ENCODE results near the gene PIK3R1.

PIK3R1 gene

DNA sequence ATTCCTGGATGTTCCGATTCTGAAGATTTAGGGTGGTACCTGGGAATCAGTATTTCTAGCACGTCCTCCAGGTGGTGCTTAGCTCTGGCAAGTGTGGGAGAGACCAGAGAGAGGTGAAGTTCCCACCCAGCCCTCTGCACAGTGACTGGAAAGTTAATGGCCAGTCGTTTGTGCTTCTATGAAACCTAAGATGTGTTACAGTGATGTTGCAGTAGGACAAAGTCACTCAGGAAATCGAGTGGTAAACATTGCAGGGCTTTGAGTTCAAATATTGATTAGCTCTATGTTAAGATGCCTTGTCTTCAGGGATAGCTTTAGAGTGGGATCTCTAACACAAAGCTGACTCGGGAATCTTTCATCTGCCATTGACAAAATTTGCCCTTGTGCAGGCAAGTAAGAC, 55.6 kb downstream of the PIK3R1 start:
- no peak for DNase-seq (ENCODE audit: low spot score)

DNA sequence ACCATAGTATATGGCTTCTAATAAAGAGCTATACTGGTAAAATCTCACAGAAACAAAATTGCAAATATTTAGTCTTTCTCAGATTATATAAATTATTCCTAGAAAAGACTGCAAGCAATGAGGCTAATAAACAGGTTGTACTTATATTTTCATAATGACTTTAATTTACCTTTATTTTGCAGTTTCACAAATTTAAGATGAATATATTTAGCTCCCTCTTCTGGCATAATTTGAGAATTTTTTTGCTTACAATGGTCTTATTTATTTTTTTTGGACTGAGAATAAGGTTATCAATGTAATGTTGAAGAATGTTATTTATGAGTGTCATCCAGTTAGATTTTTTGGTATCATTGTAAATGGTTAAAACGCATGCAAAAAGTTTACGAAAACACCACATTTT, 56.7 kb downstream of the PIK3R1 start:
- DNase-seq (ENCODE audit: low spot score): no peak

DNA sequence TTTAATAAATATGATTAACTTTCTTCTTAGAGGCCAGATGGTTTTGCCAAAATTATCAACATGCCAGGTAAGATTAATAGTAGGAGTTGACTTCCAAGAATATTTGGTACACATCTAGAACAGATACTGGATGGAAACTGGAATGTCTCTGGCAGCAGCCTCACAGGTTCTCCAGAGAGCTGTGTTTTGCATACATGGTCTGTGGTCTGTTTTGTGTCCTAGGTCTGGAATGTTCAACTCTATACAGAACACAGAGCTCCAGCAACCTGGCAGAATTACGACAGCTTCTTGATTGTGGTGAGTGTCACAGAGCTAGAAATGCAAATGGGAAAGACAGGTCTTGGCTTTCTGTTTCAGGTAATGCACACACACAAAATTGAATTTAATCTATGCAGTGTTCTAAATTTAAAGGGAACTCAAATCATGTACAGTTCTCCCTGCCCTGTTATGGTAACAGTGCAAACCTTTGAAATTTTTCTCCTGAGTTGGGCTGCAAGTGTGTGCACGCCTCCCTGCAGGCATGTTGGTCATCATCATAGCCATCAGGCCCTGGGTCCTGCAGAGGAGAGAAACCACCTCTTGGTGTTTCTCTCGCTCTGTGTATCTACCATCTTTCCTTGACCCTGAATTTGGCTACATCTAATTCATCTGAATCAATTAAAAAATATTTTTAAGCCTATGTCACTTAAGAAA, 58.3 kb downstream of the PIK3R1 start:
- no peak for DNase-seq (ENCODE audit: low spot score)

DNA sequence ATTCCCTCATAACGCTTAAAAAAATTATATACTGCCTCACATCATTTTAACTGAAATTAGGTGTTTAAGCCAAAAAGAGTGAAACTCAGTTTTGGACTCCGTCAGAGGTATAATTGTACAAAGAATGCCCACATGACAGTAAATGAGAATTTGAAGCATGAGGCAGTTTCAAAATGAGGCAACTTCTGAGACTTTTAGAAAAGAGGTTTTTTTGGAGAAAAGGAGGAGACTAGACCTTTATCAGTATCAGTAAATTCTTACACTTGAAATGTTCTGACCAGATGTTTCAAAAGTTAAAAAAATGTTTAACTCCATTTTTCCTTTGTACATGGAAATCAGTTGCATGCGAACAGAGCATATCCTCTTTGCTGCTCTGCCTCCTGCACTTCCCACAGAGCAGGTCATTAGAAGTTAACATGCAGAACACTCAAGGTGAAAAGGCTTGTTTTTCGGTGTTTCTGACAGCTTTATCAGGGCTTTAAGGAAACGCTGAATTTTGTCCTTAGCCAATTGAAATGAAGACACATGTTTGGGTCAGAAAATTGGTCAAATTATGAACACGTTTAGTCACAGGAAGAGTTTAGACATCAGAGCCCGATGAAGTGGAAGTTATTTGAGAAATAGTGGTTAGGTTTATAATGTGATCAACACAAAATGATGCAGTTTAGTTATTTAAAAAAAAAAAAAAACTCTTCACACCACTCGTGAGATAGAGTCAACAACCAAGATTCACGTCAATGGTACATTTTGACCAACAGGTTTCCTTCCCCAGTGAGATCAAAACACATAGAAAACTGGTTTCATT, 59.5 kb downstream of the PIK3R1 start:
- DNase-seq (ENCODE audit: low spot score): no peak

DNA sequence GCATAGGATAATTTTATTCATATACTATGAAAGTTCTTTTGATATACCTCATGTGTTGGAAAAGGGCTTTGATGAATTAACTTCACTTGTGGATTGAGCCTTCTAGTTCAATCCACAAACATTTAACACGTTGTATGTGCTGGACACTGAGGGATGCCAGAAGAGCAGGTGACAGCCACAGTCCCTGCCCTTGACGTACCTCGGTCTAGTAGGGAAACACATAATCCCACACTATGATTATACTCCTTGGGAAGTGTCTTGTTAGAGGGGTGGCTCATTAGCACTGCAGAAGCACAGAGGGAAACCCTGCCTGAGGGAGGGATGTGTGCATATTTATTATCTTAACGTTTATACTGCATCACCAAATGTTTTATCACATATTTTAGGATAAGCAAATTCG, 61.2 kb downstream of the PIK3R1 start:
- DNase-seq (ENCODE audit: low spot score): no peak

DNA sequence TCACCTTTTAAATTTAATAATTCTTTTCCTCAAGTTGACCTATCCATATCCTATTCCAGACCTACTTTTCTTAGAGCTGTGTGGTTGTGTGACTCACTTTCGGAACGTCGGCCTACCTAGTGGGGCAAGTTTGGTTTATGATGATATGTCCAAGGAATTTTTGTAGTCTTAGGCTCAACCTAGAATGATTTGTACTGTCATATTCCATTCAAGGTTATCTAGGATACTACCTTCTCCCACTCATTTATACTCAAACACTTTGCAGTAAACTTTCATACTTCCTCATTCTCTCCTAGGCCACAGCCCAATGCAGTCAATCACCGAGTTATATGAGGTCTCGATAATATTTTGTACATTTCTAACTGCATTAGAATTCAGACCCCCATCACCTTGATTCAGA, 61.9 kb downstream of the PIK3R1 start:
- DNase-seq (ENCODE audit: low spot score): peak; percentile 23

DNA sequence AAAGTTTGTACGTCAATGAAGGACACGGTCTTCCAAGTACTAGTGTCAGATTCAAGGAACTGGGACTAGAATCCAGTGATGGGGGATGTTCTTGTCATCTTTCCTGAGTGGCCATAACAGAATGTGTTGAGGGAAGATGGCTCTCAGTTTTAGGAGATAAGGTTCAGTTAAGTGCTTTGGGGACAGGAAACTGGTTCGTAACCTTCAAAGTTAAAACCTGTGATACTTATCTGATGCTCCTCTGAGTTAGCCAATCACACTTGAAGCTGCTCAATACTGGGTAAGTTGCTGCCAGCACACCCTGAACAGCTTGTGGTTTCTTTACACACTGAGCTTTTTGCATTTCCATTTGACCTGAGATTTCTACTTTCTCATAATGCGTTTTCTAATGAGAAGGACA, 64.4 kb downstream of the PIK3R1 start:
- no peak for DNase-seq (ENCODE audit: low spot score)

DNA sequence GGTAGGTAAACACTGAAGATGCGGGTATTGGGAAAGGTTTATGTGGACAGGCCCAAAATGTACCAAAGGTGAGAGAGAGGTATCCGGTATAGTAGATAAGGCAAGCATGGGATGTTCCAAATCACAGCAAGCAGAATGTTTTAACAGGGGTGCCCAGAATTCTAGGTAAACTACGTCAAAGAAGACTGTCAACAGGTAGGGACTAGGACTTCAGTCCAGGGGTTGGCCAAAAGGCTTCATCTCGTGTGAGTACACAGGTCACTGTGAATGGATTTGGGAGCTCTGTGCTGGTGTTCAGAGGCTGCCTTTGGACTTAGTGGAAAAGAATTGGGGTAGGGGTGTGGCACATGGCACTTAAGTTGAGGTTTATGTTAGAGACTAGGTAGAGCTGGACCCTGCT, 66.4 kb downstream of the PIK3R1 start:
- no peak for DNase-seq (ENCODE audit: low spot score)

DNA sequence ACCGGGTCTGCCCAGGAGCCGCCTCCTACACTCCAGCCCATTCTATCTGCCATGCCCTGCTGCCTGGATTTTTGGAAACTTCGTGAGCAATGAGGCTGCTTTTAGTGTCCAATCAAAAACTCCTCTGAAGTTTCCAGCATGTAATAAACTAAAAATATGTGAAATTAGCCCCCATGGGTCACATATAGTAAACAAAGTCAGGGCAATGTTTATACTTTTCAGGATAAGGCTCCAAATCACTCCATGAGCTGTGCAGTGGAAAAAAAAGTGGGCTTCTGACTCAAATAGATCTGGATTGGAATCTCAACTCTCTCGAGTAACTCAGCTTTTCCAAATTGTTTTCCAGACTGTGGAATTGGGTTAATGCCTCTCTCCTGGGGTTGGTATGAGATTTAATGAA, 68.2 kb downstream of the PIK3R1 start:
- no peak for DNase-seq (ENCODE audit: low spot score)

DNA sequence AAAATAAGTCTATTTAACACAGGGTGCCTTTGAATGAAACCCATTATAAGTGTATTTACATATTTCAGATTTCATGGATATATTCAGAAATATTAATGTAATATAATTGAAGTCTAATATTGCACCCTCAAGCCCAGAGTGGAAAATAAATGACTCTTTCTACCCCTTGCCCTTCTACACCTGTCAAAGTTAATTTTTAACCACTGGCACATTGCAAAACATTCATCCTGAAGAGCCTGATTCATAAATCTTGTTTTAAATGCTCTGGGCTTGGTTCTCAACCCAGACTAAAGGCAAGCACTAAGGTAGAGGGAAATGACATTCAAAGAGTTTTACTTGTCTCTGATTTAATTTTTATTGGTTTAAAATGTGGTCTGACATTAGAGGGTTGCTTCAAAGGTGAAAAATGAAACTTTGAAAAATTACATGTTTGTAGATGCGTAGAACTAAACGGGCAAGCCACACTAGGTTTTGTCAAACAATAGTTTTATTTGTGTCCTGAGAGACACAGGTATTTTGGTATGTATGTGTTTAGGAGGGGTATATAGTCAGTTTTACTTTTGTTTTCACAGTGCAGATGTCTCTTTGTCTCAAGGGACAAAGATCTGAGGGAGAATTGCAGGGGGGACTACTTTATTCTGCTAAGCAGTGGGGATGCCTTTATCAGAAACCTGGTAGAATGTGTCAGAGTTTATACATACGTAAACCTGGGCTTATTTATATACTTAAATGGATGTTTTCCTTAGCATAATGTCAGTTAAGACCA, 69.7 kb downstream of the PIK3R1 start:
- no peak for DNase-seq (ENCODE audit: low spot score)

DNA sequence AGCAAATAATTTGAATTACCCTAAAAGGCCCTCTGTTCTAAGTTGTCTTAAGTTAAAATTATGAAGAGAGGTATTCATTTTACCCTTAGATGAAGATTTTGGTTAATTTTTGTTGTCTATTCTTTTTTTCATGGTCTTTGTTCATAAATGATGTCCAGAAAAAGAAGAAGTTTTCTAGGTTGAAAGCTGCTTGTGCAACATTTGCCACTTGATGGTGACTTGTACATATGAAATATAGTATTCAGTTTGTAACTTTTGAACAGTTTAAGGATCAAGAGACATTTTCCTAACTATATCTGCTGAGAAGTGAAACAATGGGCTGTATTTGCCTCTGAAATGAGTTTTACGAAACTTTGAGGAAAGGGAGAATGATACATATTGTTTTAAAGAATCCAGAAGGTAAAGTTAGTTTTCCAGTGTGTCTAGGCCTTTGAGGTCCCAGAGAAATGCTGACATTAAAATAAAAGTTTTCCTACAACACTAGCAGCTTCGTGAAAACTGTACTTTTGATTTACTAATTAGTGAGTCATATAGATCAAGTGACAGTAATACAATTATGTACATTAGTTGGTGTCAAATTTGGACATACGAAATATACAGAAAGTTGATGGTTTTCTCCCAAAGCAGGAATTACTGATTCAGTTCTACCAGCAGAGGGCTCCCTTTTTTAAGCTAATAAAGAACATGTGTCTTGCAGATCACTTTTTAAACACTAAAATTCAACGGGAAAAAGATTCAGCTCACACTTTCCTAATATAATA, 70.5 kb downstream of the PIK3R1 start:
- peak; percentile 45 for DNase-seq (ENCODE audit: low spot score)

DNA sequence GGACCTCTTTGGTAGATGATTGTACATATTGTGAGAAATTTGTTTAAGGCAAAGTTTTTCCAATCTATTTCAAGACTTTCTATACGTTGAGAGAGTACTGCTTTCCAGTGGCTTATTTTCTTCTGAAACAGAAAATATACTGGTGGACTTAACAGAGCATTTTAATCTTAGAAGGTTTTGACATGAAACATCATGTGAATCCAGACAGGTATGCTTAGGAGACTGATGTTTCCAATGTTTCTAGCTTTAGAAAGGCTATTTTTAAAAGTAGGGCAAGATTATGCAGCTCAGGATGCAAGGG, 71.0 kb downstream of the PIK3R1 start:
- DNase-seq (ENCODE audit: low spot score): no peak

DNA sequence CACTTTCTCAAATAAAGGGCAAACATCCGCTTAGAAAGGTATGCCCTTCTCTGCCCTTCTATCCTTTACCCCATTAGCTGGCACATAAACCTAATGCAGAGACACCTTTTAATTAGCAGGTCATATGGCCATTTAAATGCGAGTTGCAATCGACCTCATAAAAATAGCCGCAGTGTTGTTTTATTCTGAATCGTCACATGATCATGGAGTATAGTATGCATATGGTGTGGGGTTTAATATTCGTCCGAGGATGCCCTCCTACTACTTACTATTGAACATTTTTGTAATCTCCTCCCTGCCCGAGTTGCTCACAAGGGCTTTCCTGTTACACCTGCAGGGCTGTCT, 72.0 kb downstream of the PIK3R1 start:
- no peak for DNase-seq (ENCODE audit: low spot score)

DNA sequence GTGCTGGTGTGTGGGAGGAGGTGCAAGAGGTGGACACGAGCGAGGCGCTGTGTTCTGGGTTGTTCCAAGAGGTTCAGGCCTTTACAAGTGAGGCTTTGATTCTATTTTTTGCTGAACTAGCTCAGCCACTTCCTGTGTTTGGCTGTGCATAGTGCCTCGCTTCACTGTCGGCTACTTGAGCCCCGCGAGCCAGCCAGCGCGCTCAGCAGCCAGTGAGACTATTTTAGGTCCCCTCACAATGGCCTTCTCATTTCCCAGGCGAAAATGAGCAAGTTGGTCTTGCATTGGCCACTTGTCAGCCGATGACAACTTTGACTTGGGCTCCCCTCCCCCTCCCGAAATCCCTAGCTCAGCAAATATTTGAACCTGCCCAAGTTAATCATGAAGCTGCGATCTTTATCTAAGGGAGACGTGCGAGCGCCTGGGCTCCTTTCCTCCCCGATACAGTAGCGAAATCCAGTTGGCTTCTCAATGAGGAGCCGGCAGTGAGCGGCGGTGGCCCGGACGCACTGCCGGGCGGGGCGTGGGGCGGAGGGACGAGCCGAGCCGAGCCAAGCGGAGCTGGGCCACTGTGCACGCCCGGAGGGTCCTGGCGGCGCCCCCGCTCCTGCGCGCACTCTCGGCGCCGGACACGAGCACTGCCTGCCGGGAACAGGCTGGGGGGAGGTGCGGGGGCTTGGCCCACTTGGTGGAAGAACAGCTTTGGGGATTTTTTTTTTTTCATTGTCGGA, 72.6 kb downstream of the PIK3R1 start:
- peak; percentile 71 for DNase-seq (ENCODE audit: low spot score)

DNA sequence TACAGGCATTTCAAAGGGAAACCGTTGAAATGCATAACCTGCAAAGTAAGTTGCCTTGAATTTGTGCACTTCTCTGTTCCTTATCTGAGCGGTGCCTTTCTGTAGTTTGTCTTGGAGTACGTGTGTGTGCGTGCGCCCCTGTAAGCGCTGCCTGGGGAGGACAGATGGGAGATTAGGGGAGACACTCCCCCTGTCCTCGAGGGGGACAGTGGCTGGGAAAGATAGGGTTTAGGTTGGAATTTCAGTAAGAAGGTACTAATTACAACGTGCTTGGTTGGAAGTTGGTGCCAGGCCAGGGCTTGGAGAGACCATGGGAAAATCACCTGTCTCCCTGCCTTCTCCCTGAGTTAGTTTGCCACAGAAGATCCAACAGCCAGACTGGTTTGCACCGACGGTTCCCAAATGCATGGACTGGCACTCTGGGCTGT, 73.2 kb downstream of the PIK3R1 start:
- DNase-seq (ENCODE audit: low spot score): no peak

DNA sequence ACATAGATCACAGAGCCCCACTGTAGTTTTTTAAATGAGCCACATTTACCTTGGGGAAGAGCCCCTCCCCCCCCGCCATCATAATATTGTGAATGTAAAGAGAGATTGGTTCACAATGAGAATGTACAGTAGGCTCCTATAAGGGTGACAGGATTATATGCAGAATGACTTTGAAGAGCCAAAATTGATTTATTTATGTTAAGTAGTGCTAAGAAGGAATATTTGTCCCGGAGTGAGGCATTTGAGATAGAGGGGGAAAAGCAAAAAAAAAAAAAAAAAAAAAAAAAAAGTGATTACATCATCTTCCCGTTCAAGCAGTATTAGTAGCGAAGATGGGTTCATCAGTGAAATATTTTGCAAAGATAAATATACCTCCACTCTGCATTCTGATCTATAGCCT, 73.9 kb downstream of the PIK3R1 start:
- DNase-seq (ENCODE audit: low spot score): peak; percentile 20

DNA sequence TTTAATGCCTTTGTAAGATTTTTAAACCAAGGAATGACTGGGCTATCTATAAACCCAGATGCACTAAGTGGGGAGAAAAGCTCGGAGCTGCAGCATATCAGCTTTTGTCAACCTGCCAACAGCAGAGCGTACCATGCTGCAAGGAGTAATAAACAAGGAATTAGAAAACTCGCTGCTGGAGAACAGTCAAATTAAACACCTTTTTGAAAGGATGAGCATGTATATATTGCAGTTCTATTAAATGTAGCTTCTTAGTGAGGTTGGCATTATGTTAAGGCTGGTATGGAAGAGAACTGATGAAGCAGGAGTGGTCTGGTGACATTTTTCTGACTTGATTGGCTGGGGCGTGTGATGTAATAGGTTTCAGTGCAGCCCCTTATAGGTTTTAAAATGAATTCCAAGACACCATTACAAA, 74.7 kb downstream of the PIK3R1 start:
- peak; percentile 18 for DNase-seq (ENCODE audit: low spot score)

DNA sequence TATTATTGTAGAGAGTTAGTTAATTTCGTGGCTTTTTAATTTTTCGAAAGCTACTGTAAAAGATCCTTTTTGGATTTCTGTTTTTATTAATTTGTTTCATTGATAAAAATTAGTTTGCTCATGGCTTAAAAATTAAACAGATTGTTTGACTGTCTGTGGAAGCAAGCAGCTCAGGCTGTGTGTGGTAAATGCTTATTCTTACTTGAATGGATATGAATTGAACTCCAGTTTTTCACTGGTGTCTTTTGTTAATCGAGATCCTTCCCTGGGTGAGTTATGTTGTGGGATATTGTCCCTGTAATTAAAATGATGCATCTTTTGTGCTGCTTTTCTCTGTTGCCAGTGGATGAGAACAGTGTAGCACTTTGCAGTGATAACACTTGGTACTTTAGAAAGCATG, 75.3 kb downstream of the PIK3R1 start:
- DNase-seq (ENCODE audit: low spot score): no peak

DNA sequence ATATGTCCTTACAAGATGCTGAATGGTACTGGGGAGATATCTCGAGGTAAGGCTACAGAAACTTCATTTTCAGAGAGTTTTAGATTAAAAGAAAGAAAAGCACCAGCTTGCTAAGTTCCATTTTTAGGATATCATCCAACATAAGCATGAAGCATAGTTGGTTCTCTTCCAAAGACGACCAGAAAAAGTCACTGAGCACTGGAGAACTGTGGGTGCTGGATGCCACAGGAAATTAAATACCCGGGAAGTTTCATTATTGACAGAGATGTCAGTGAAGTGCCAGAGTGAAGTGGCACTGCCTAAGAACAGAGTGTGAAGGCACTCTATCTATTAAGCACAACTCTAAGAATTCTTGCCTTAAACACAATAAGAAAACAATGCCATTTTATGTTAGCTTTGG, 76.8 kb downstream of the PIK3R1 start:
- DNase-seq (ENCODE audit: low spot score): no peak

DNA sequence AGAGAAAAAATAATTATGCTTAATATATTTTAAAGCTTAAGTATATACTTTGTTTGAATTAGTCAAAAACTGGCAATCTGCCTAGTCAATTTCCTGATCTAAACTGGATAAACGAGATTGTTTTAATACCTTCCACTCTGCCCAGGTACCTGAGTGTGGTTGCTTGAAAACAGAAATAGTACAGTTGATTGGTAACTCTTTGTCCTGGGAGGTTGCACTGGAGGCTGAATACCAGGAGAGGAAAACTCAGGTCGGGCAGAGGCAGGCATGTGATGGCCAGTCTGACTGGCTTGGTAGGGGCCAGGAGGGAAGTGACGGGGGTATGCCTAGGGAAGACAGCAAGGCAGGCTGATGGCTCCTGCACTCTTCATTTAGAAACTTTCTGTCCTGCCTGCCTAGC, 80.2 kb downstream of the PIK3R1 start:
- no peak for DNase-seq (ENCODE audit: low spot score)

DNA sequence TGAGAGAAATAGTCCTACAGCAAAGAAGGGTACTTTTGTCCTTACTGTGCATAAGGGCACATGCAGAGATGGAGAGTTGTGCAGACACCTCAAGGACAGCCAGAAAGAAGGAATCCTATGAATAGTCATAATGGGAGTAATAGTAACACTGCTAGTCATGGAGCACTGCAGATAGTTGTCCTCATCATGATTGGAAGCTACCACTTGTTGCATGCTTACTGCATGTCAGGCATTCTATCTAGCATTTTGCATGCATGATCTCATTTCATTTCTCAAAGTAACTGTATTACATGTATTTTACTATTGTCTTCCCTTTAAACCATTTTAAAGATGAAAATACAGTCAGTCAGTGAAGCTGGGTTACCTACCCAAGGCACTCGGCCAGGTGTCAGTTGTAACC, 81.3 kb downstream of the PIK3R1 start:
- DNase-seq (ENCODE audit: low spot score): no peak

DNA sequence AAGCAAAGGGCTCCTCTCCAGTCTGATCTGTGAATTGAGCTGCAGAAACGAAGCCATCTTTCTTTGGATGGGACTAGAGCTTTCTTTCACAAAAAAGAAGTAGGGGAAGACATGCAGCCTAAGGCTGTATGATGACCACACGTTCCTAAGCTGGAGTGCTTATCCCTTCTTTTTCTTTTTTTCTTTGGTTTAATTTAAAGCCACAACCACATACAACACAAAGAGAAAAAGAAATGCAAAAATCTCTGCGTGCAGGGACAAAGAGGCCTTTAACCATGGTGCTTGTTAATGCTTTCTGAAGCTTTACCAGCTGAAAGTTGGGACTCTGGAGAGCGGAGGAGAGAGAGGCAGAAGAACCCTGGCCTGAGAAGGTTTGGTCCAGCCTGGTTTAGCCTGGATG, 82.1 kb downstream of the PIK3R1 start:
- no peak for DNase-seq (ENCODE audit: low spot score)
